HepG2 (cell line): Measurements from ENCODE around the gene EED. TPM values are rescaled to one million over a fixed set of nuclear protein-coding genes. Genes with fewer than 3 reads are reported as not detected.

Experiments
- BCL3 ChIP-seq: sonication (generic); formaldehyde crosslinking; IDR thresholded peaks from 2 replicates; pipeline ENCODE4 v1.5.1; 2020; ENCODE audit warnings: mild to moderate bottlenecking, missing genetic modification reagents, moderate library complexity
- CERS6 ChIP-seq: sonication (generic); formaldehyde crosslinking; IDR thresholded peaks from 2 replicates; pipeline ENCODE4 v1.5.0; 2020; ENCODE audit warnings: missing genetic modification reagents
- EHMT2 ChIP-seq: fragments of 200-600 bp; sonication (generic); IDR thresholded peaks from 2 replicates; pipeline ENCODE4 v1.7.0; 2017; ENCODE audit warnings: antibody characterized with exemption, low read depth, low read length, borderline replicate concordance
- KMT2A ChIP-seq: sonication (generic); formaldehyde crosslinking; IDR thresholded peaks from 2 replicates; pipeline ENCODE4 v1.4.0; 2020; ENCODE audit warnings: missing genetic modification reagents
- MYC ChIP-seq: sonication (generic); formaldehyde crosslinking; IDR thresholded peaks from 2 replicates; pipeline ENCODE4 v1.9.0; 2021; ENCODE audit warnings: missing genetic modification reagents, borderline replicate concordance
- RBM22 ChIP-seq: fragments of 200-400 bp; formaldehyde crosslinking; optimal IDR thresholded peaks from 2 replicates; pipeline ENCODE3; 2017; ENCODE audit warnings: mild to moderate bottlenecking, low read length, moderate library complexity
- RELA ChIP-seq: sonication (generic); formaldehyde crosslinking; IDR thresholded peaks from 2 replicates; pipeline ENCODE4 v1.4.0; 2020; ENCODE audit warnings: missing genetic modification reagents
- ZBTB20 ChIP-seq: sonication (generic); formaldehyde crosslinking; IDR thresholded peaks from 2 replicates; pipeline ENCODE4 v1.8.1; 2023; ENCODE audit warnings: missing genetic modification reagents, low read depth, mild to moderate bottlenecking, borderline replicate concordance
- ZNF20 ChIP-seq: sonication (generic); formaldehyde crosslinking; IDR thresholded peaks from 2 replicates; pipeline ENCODE4 v1.4.0; 2020; ENCODE audit warnings: mild to moderate bottlenecking, moderate library complexity, missing genetic modification reagents
- ZNF263 ChIP-seq: sonication (generic); formaldehyde crosslinking; IDR thresholded peaks from 2 replicates; pipeline ENCODE4 v1.4.0; 2020; ENCODE audit warnings: missing genetic modification reagents
- ZNF543 ChIP-seq: sonication (generic); formaldehyde crosslinking; IDR thresholded peaks from 2 replicates; pipeline ENCODE4 v1.4.0; 2020; ENCODE audit warnings: mild to moderate bottlenecking, missing genetic modification reagents
- ZNF562 ChIP-seq: sonication (generic); formaldehyde crosslinking; IDR thresholded peaks from 2 replicates; pipeline ENCODE4 v1.8.0; 2022; ENCODE audit warnings: missing genetic modification reagents, borderline replicate concordance
- ZNF766 ChIP-seq: sonication (generic); formaldehyde crosslinking; IDR thresholded peaks from 2 replicates; pipeline ENCODE4 v1.5.0; 2020; ENCODE audit warnings: missing genetic modification reagents, borderline replicate concordance
- ZNF768 ChIP-seq: sonication (generic); formaldehyde crosslinking; IDR thresholded peaks from 2 replicates; pipeline ENCODE4 v1.4.0; 2020; ENCODE audit warnings: missing genetic modification reagents
- polyA plus RNA-seq, 8 experiments: library from polyadenylated mRNA; depleted of rRNA in 3 of 8; stranded (reverse) in 7 of 8; unstranded in 1 of 8; fragments of >200 nt; fragmentation: Illumina TruSeq in 4 of 8; extraction: Trizol in 4 of 8; gene quantifications; 2 replicates each; pipeline versions ENCODE4 v1.2.1 to v1.2.3, GENCODE V29; 2011 to 2016; ENCODE audit warnings: low read depth in 4 of 8, missing spikeins in 1 of 8, mixed read lengths in 1 of 8; ENCODE audit not compliant: insufficient read depth in 1 of 8
- total RNA-seq, 5 experiments: library from RNA; depleted of rRNA; stranded (reverse); fragments of >200 nt; fragmentation: Illumina TruSeq; extraction: Trizol; gene quantifications; 2 replicates each; pipeline ENCODE4 v1.2.3, GENCODE V29; 2016; ENCODE audit warnings: low read depth in 1 of 5
- TF ChIP-seq, protein P1 (sequence below): sonication (generic); formaldehyde crosslinking; IDR thresholded peaks from 2 replicates; pipeline ENCODE4 v1.8.0; 2022; ENCODE audit warnings: mild to moderate bottlenecking, missing genetic modification reagents, borderline replicate concordance
- TF ChIP-seq, protein P2 (sequence below): sonication (generic); formaldehyde crosslinking; IDR thresholded peaks from 2 replicates; pipeline ENCODE4 v1.9.0; 2021; ENCODE audit warnings: missing genetic modification reagents, borderline replicate concordance
- TF ChIP-seq, protein P3 (sequence below): IDR thresholded peaks from 2 replicates; pipeline ENCODE4 v1.6.1; 2018; ENCODE audit warnings: missing genetic modification reagents, mild to moderate bottlenecking, missing compliant biosample characterization

Gene EED
- total and polyA plus RNA-seq, 2 of the 13 experiments (the other 11 are each of a cell fraction or from before 2014, with no cell fraction given): 11.0 to 28.4 TPM

DNA sequence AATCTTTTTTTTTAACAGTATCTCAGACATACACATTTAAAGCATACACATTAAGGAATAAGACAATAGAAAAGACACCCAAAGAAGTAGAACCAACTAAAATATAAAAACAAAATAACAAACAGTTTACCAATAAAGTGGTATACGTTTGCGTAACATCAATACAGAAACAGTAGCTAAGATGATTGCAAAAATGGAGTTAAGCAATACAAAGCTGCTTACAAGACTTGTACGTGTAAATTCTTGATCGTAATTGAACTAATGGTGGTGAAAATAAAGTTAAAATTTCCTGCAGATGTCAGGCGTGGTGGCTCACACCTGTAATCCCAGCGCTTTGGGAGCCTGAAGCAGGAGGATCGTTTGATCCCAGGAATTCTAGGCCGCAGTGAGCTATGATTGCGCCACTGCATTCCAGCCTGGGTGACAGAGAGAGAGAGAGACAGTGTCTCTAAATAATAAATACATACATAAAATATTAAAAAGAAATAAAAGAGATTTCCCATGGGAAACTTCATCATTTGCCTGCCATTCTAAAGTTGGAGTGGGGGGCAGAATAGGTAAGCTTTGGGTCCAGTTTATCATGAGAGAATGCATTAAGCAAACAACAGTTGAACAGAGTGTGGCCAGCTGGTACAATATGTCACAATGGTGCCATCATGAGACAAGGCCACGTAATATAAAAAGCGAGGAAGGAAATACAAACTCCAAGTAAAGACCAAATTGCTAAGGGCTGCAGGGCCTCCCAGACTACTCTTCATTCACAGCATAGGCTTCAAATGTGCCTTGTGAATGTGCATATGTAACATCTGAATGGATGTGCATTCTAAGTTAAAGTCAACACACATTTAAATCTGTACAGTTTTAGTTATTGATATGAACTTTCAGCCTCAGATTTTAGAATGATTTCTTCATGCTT is 38.9 kb upstream of the EED start (continued):
- TF ChIP-seq, protein P1, sequence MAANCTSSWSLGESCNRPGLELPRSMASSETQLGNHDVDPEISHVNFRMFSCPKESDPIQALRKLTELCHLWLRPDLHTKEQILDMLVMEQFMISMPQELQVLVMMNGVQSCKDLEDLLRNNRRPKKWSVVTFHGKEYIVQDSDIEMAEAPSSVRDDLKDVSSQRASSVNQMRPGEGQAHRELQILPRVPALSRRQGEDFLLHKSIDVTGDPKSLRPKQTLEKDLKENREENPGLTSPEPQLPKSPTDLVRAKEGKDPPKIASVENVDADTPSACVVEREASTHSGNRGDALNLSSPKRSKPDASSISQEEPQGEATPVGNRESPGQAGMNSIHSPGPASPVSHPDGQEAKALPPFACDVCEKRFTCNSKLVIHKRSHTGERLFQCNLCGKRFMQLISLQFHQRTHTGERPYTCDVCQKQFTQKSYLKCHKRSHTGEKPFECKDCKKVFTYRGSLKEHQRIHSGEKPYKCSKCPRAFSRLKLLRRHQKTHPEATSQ (CRISPR knock-in tag): no peak
- TF ChIP-seq RELA (CRISPR knock-in tag) (no peak), ZNF562 (CRISPR knock-in tag) (no peak), ZNF20 (CRISPR knock-in tag) (no peak), KMT2A (CRISPR knock-in tag) (no peak), CERS6 (CRISPR knock-in tag) (no peak), RBM22 (no peak), ZNF263 (CRISPR knock-in tag) (no peak), BCL3 (CRISPR knock-in tag) (no peak), ZBTB20 (CRISPR knock-in tag) (no peak), EHMT2 (peak; percentile 29; the same call in 1 of the 2 replicates), ZNF768 (CRISPR knock-in tag) (no peak), ZNF766 (no peak), MYC (CRISPR knock-in tag) (no peak), ZNF543 (CRISPR knock-in tag) (no peak)
- TF ChIP-seq, protein P2, sequence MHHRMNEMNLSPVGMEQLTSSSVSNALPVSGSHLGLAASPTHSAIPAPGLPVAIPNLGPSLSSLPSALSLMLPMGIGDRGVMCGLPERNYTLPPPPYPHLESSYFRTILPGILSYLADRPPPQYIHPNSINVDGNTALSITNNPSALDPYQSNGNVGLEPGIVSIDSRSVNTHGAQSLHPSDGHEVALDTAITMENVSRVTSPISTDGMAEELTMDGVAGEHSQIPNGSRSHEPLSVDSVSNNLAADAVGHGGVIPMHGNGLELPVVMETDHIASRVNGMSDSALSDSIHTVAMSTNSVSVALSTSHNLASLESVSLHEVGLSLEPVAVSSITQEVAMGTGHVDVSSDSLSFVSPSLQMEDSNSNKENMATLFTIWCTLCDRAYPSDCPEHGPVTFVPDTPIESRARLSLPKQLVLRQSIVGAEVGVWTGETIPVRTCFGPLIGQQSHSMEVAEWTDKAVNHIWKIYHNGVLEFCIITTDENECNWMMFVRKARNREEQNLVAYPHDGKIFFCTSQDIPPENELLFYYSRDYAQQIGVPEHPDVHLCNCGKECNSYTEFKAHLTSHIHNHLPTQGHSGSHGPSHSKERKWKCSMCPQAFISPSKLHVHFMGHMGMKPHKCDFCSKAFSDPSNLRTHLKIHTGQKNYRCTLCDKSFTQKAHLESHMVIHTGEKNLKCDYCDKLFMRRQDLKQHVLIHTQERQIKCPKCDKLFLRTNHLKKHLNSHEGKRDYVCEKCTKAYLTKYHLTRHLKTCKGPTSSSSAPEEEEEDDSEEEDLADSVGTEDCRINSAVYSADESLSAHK (CRISPR knock-in tag): no peak
- TF ChIP-seq, protein P3, sequence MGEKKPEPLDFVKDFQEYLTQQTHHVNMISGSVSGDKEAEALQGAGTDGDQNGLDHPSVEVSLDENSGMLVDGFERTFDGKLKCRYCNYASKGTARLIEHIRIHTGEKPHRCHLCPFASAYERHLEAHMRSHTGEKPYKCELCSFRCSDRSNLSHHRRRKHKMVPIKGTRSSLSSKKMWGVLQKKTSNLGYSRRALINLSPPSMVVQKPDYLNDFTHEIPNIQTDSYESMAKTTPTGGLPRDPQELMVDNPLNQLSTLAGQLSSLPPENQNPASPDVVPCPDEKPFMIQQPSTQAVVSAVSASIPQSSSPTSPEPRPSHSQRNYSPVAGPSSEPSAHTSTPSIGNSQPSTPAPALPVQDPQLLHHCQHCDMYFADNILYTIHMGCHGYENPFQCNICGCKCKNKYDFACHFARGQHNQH (CRISPR knock-in tag): no peak
